GM12878 (cell line): Measurements from ENCODE around the gene P4HA1. TPM values are rescaled to one million over a fixed set of nuclear protein-coding genes. Genes with fewer than 3 reads are reported as not detected.

Source experiments
- ATAC-seq: fragments of 200-7000 bp; cut with Tn5 transposase; 3 replicates; pipeline ENCODE4 v1.9.1; 2020; ENCODE audit warnings: mild to moderate bottlenecking, moderate library complexity
- BruUV-seq: library from RNA; stranded (reverse); fragments of 400-500 nt; replicated peaks from 2 replicates; lab custom pipeline; 2021; lab: Mats Ljungman, UMichigan
- CTCF ChIA-PET: fragments of 300-600 bp; sonication (Branson Sonifier 250); formaldehyde crosslinking; extraction: SDS; loops from one replicate; lab custom pipeline; 2021; ENCODE audit warnings: inconsistent platforms; lab: Yijun Ruan, JAX
- POLR2A ChIA-PET: fragments of 350-600 bp; formaldehyde crosslinking; extraction: SDS; loops from one replicate; lab custom pipeline; 2021; ENCODE audit warnings: inconsistent platforms; lab: Charles Lee
- RAD21 ChIA-PET: fragments of 300-600 bp; sonication (Branson Sonifier 250); formaldehyde crosslinking; loops from one replicate; lab custom pipeline; 2023; ENCODE audit warnings: antibody characterized with exemption; ENCODE audit not compliant: unreplicated experiment; lab: Charles Lee
- SMC1A ChIA-PET: fragments of 300-600 bp; sonication (Branson Sonifier 250); formaldehyde crosslinking; loops from one replicate; lab custom pipeline; 2023; ENCODE audit not compliant: unreplicated experiment, uncharacterized antibody; lab: Charles Lee
- DNase-seq: peaks from one replicate; pipeline ENCODE4 v3.0.0-alpha.2; 2011; ENCODE audit warnings: low read depth, low spot score
- FAIRE-seq: peaks from 3 replicates; lab custom pipeline; 2011; peaks lifted over from hg19 to GRCh38; lab: Jason Lieb, UNC
- H2AFZ ChIP-seq: 2 replicates; pipeline ENCODE4 v1.6.0; 2011; ENCODE audit warnings: low read depth, low read length, control low read depth; ENCODE audit not compliant: control insufficient read depth
- H3K27ac ChIP-seq: 2 replicates; pipeline ENCODE4 v1.5.1; 2011; ENCODE audit warnings: control low read depth; ENCODE audit not compliant: control insufficient read depth, insufficient read depth
- H3K27me3 ChIP-seq, 2 experiments: replicated peaks in 1 of 2; 2 replicates each; pipeline versions ENCODE4 v1.6.0 to v1.6.1; 2011; ENCODE audit warnings: low read length in 1 of 2; ENCODE audit not compliant: control insufficient read depth in 2 of 2, insufficient read depth in 2 of 2
- H3K36me3 ChIP-seq, 2 experiments: 2 replicates each; pipeline ENCODE4 v1.5.1; 2011; ENCODE audit warnings: low read length in 1 of 2; ENCODE audit not compliant: control insufficient read depth in 2 of 2, insufficient read depth in 2 of 2
- H3K4me1 ChIP-seq: 2 replicates; pipeline ENCODE4 v1.6.1; 2011; ENCODE audit warnings: mild to moderate bottlenecking, low read length, moderate library complexity, mixed read lengths; ENCODE audit not compliant: control insufficient read depth, insufficient read depth
- H3K4me2 ChIP-seq: 2 replicates; pipeline ENCODE4 v1.6.0; 2011; ENCODE audit warnings: control low read depth; ENCODE audit not compliant: control insufficient read depth, insufficient read depth
- H3K4me3 ChIP-seq: fragments of 200-600 bp; sonication (generic); 2 replicates; pipeline ENCODE4 v1.5.1; 2016
- H3K79me2 ChIP-seq: 2 replicates; pipeline ENCODE4 v1.6.0; 2011; ENCODE audit warnings: low read length; ENCODE audit not compliant: control insufficient read depth, insufficient read depth
- H3K9ac ChIP-seq: 2 replicates; pipeline ENCODE4 v1.8.0; 2011; ENCODE audit warnings: low read length, control low read depth, mixed read lengths; ENCODE audit not compliant: control insufficient read depth, insufficient read depth
- H3K9me3 ChIP-seq: replicated peaks from 3 replicates; pipeline ENCODE4 v1.5.1; 2011; ENCODE audit warnings: mild to moderate bottlenecking, low read length; ENCODE audit not compliant: control insufficient read depth, insufficient read depth
- H4K20me1 ChIP-seq: 2 replicates; pipeline ENCODE4 v1.6.0; 2011; ENCODE audit not compliant: control insufficient read depth, insufficient read depth
- ASH2L ChIP-seq: fragments of 300-600, 200-600 bp; sonication (generic); IDR thresholded peaks from 2 replicates; pipeline ENCODE4 v1.6.1; 2017; ENCODE audit warnings: low read depth, mild to moderate bottlenecking, borderline replicate concordance
- BACH1 ChIP-seq: fragments of 450-650 bp; IDR thresholded peaks from 2 replicates; pipeline ENCODE4 v1.6.1; 2017; ENCODE audit warnings: mild to moderate bottlenecking, borderline replicate concordance
- FOXM1 ChIP-seq: IDR thresholded peaks from 2 replicates; pipeline ENCODE4 v1.6.1; 2012; ENCODE audit warnings: low read depth, mild to moderate bottlenecking, inconsistent platforms, low read length, moderate library complexity
- HDAC2 ChIP-seq: fragments of 200-600 bp; sonication (generic); IDR thresholded peaks from 2 replicates; pipeline ENCODE4 v1.6.1; 2017
- HDAC6 ChIP-seq: fragments of 200-600 bp; sonication (generic); IDR thresholded peaks from one replicate; pipeline ENCODE4 v1.8.0; 2017; ENCODE audit warnings: antibody characterized with exemption; ENCODE audit not compliant: unreplicated experiment
- KAT2A ChIP-seq: conservative IDR thresholded peaks from 2 replicates; pipeline ENCODE4 v1.6.1; 2011; ENCODE audit warnings: low read depth, low read length; ENCODE audit not compliant: control insufficient read depth
- MEF2B ChIP-seq: fragments of 450-650 bp; IDR thresholded peaks from 2 replicates; pipeline ENCODE4 v1.6.1; 2018; ENCODE audit warnings: mild to moderate bottlenecking, moderate library complexity; ENCODE audit not compliant: partially characterized antibody, poor library complexity, severe bottlenecking
- NBN ChIP-seq: fragments of 450-650 bp; IDR thresholded peaks from 2 replicates; pipeline ENCODE4 v1.6.1; 2016
- POLR2AphosphoS2 ChIP-seq: IDR thresholded peaks from 2 replicates; pipeline ENCODE4 v1.6.1; 2011; ENCODE audit warnings: low read depth, mild to moderate bottlenecking, low read length, improper control_type of control experiment, moderate library complexity
- RUNX3 ChIP-seq: IDR thresholded peaks from 2 replicates; pipeline ENCODE4 v1.6.1; 2012; ENCODE audit warnings: low read length, inconsistent platforms
- SUPT20H ChIP-seq: IDR thresholded peaks from 2 replicates; pipeline ENCODE4 v1.6.1; 2011; ENCODE audit warnings: low read depth, mild to moderate bottlenecking, low read length, moderate library complexity, borderline replicate concordance; ENCODE audit not compliant: control insufficient read depth
- ZSCAN29 ChIP-seq: fragments of 450-650 bp; IDR thresholded peaks from 2 replicates; pipeline ENCODE4 v1.6.1; 2017; ENCODE audit warnings: mild to moderate bottlenecking, moderate library complexity
- WGBS: methylation state at CpG from one replicate; pipeline ENCODE4 v1.1.6; 2016; ENCODE audit warnings: low lambda C conversion rate; ENCODE audit not compliant: insufficient replicate concordance, insufficient coverage; ENCODE audit errors: missing lambda C conversion rate; 5-methylcytosine and 5-hydroxymethylcytosine counted together
- in situ Hi-C: fragments of 300-500 bp; cut with MboI; formaldehyde crosslinking; loops from 9 replicates; pipeline ENCODE4 v1.14.3; 2018; ENCODE audit warnings: mixed read lengths
- intact Hi-C: fragments of 100-400 bp; cut with micrococcal nuclease; formaldehyde crosslinking; loops from one replicate; pipeline ENCODE4 v1.14.2; 2022; ENCODE audit not compliant: unreplicated experiment
- polyA plus RNA-seq, 11 experiments: library from polyadenylated mRNA; depleted of rRNA in 4 of 11; unstranded in 6 of 11; stranded (reverse) in 5 of 11; fragments of >200 nt; fragmentation: Nextera tagmentation in 4 of 11; fragmentation: Illumina TruSeq in 1 of 11; extraction: Ambion mirVana in 4 of 11; extraction: Trizol in 1 of 11; gene quantifications; 1 replicate in 1 of 11; 2 replicates in 10 of 11; pipeline versions ENCODE4 v1.2.1 to v1.2.3, GENCODE V29; 2011 to 2016; ENCODE audit warnings: inconsistent platforms in 2 of 11, missing spikeins in 2 of 11, low read depth in 1 of 11
- total RNA-seq, 4 experiments: library from RNA; depleted of rRNA in 3 of 4; stranded (reverse); fragments of >200 nt in 3 of 4; fragmentation: Illumina TruSeq in 1 of 4; extraction: Trizol in 1 of 4; gene quantifications; 2 replicates each; pipeline versions ENCODE4 v1.2.1 to v1.2.3, GENCODE V29; 2013 to 2021
- TF ChIP-seq, protein P1 (sequence below): fragments of 450-650 bp; IDR thresholded peaks from 2 replicates; pipeline ENCODE4 v1.6.1; 2017; ENCODE audit warnings: mild to moderate bottlenecking, low read depth, inconsistent platforms; ENCODE audit not compliant: poor library complexity, severe bottlenecking
- TF ChIP-seq, protein P2 (sequence below): IDR thresholded peaks from 2 replicates; pipeline ENCODE4 v1.6.1; 2012; ENCODE audit warnings: low read depth, low read length, improper control_type of control experiment
- TF ChIP-seq, protein P3 (sequence below): fragments of 450-650 bp; IDR thresholded peaks from 2 replicates; pipeline ENCODE4 v1.6.1; 2018; ENCODE audit warnings: mild to moderate bottlenecking, low read depth, moderate library complexity; ENCODE audit not compliant: partially characterized antibody

The P4HA1 gene
- total and polyA plus RNA-seq, 10 of the 15 experiments (the other 5 are each of a cell fraction or from before 2014, with no cell fraction given): 15.0 to 160 (median 24.1) TPM

DNA sequence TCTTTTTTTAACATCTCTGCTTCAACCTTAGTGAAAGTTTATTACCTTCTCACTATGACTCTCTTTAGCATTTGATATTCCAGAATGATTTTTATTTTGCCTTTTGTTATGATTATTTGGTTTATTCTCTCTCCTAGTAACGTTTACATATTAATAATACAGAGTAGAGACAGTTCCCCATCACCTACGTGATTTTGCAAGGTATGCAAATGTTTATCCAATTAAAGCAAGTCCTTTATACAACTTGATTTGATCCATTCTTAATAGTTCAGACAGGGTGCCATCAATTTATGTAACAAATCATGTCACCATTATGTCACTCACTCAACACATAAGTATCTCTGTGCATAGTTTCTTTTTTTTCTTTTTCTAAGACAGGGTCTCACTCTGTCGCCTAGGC, 44.9 kb upstream of the P4HA1 start:
- POLR2A ChIA-PET: no interaction called here
- TF ChIP-seq NBN (no peak), ASH2L (no peak), RUNX3 (no peak), SUPT20H (no peak), KAT2A (no peak), MEF2B (no peak), HDAC6 (no peak), HDAC2 (no peak), FOXM1 (no peak), ZSCAN29 (no peak), POLR2AphosphoS2 (no peak), BACH1 (no peak)
- TF ChIP-seq, protein P1, sequence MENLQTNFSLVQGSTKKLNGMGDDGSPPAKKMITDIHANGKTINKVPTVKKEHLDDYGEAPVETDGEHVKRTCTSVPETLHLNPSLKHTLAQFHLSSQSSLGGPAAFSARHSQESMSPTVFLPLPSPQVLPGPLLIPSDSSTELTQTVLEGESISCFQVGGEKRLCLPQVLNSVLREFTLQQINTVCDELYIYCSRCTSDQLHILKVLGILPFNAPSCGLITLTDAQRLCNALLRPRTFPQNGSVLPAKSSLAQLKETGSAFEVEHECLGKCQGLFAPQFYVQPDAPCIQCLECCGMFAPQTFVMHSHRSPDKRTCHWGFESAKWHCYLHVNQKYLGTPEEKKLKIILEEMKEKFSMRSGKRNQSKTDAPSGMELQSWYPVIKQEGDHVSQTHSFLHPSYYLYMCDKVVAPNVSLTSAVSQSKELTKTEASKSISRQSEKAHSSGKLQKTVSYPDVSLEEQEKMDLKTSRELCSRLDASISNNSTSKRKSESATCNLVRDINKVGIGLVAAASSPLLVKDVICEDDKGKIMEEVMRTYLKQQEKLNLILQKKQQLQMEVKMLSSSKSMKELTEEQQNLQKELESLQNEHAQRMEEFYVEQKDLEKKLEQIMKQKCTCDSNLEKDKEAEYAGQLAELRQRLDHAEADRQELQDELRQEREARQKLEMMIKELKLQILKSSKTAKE: no peak
- TF ChIP-seq, protein P2, sequence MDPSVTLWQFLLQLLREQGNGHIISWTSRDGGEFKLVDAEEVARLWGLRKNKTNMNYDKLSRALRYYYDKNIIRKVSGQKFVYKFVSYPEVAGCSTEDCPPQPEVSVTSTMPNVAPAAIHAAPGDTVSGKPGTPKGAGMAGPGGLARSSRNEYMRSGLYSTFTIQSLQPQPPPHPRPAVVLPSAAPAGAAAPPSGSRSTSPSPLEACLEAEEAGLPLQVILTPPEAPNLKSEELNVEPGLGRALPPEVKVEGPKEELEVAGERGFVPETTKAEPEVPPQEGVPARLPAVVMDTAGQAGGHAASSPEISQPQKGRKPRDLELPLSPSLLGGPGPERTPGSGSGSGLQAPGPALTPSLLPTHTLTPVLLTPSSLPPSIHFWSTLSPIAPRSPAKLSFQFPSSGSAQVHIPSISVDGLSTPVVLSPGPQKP: no peak
- TF ChIP-seq, protein P3, sequence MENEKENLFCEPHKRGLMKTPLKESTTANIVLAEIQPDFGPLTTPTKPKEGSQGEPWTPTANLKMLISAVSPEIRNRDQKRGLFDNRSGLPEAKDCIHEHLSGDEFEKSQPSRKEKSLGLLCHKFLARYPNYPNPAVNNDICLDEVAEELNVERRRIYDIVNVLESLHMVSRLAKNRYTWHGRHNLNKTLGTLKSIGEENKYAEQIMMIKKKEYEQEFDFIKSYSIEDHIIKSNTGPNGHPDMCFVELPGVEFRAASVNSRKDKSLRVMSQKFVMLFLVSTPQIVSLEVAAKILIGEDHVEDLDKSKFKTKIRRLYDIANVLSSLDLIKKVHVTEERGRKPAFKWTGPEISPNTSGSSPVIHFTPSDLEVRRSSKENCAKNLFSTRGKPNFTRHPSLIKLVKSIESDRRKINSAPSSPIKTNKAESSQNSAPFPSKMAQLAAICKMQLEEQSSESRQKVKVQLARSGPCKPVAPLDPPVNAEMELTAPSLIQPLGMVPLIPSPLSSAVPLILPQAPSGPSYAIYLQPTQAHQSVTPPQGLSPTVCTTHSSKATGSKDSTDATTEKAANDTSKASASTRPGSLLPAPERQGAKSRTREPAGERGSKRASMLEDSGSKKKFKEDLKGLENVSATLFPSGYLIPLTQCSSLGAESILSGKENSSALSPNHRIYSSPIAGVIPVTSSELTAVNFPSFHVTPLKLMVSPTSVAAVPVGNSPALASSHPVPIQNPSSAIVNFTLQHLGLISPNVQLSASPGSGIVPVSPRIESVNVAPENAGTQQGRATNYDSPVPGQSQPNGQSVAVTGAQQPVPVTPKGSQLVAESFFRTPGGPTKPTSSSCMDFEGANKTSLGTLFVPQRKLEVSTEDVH: no peak

More for the DNA sequence above, 44.9 kb upstream of the P4HA1 start:
- intact Hi-C loops: no loop called here
- Histone ChIP-seq H2AFZ (no peak overlapping the region), H3K27ac (no peak overlapping the region), H3K4me2 (no peak overlapping the region), H3K4me1 (peaks cover 4% of the 10 kb centered on the region; the same call in 1 of the 2 replicates), H3K9ac (no peak overlapping the region), H3K9me3 (no peaks in the 10 kb centered on the region), H4K20me1 (no peaks in the 10 kb centered on the region), H3K36me3 (peaks cover 1 to 28% of the 10 kb centered on the region in 2 experiments; a peak in 2 of 4 replicates), H3K4me3 (no peak overlapping the region), H3K27me3 (no peaks in the 10 kb centered on the region), H3K79me2 (no peaks in the 10 kb centered on the region)
- RAD21 ChIA-PET: no interaction called here
- no TSS peak for BruUV-seq
- WGBS: 69% methylated on average over 3 of the region's 3 CpGs
- in situ Hi-C loops: no loop called here
- DNase-seq (no peak), FAIRE-seq (no peak), ATAC-seq (no peak)
- CTCF ChIA-PET: no interaction called here
- SMC1A ChIA-PET: interaction anchor here (0.7 kb wide), 1 partner anchor 54 kb away, joined by 3 read pairs; no protein-coding TSS in a partner anchor
